Liver (tissue), 9 donors: ENCODE measurements around the gene DGCR8. TPM values are rescaled to one million over a fixed set of nuclear protein-coding genes. Genes with fewer than 3 reads are reported as not detected.

ENCODE experiments used
- DNase-seq: peaks from one replicate; pipeline ENCODE4 v3.0.0-alpha.2; 2017; ENCODE audit warnings: low spot score
- H3K27ac ChIP-seq, 2 donors: one replicate each; pipeline ENCODE4 v1.7.0; 2013; ENCODE audit warnings: inconsistent platforms in 2 of 2, low read length in 2 of 2, control low read depth in 1 of 2, low read depth in 1 of 2, mild to moderate bottlenecking in 1 of 2
- H3K27me3 ChIP-seq, 4 donors: one replicate each; pipeline versions ENCODE4 v1.6.1 to v1.7.0; 2013; ENCODE audit warnings: low read length in 3 of 4, inconsistent platforms in 1 of 4, mild to moderate bottlenecking in 1 of 4, moderate library complexity in 1 of 4; ENCODE audit not compliant: control insufficient read depth in 4 of 4, insufficient read depth in 4 of 4
- H3K36me3 ChIP-seq, 4 donors: one replicate each; pipeline versions ENCODE4 v1.6.1 to v1.7.0; 2013; ENCODE audit warnings: low read length in 3 of 4, mild to moderate bottlenecking in 3 of 4, low read depth in 1 of 4, moderate library complexity in 1 of 4; ENCODE audit not compliant: control insufficient read depth in 4 of 4, insufficient read depth in 3 of 4
- H3K4me1 ChIP-seq, 4 donors: one replicate each; pipeline versions ENCODE4 v1.6.1 to v1.7.0; 2013; ENCODE audit warnings: low read length in 3 of 4, mild to moderate bottlenecking in 3 of 4, moderate library complexity in 1 of 4; ENCODE audit not compliant: control insufficient read depth in 4 of 4, insufficient read depth in 4 of 4
- H3K4me3 ChIP-seq, 3 donors: one replicate each; pipeline versions ENCODE4 v1.6.1 to v1.7.0; 2013; ENCODE audit warnings: low read length in 3 of 3, control low read depth in 1 of 3, low read depth in 1 of 3, mild to moderate bottlenecking in 1 of 3
- H3K9ac ChIP-seq, 2 donors: one replicate each; pipeline ENCODE4 v1.7.0; 2013; ENCODE audit warnings: low read length in 2 of 2, mild to moderate bottlenecking in 2 of 2, moderate library complexity in 2 of 2, control low read depth in 1 of 2, low read depth in 1 of 2
- H3K9me3 ChIP-seq, 4 donors: one replicate each; pipeline versions ENCODE4 v1.6.1 to v1.7.0; 2013; ENCODE audit warnings: low read length in 3 of 4; ENCODE audit not compliant: control insufficient read depth in 4 of 4
- EGR1 ChIP-seq, 2 donors: IDR thresholded peaks; 2 replicates each; pipeline ENCODE4 v1.6.1; 2016 to 2018; ENCODE audit warnings: antibody characterized with exemption in 2 of 2, low read depth in 2 of 2
- FOXA1 ChIP-seq: IDR thresholded peaks from 2 replicates; pipeline ENCODE4 v1.6.1; 2016; ENCODE audit warnings: antibody characterized with exemption
- FOXA2 ChIP-seq: IDR thresholded peaks from 2 replicates; pipeline ENCODE4 v1.6.1; 2016; ENCODE audit warnings: antibody characterized with exemption
- GABPA ChIP-seq, 2 donors: IDR thresholded peaks in 1 of 2; conservative IDR thresholded peaks in 1 of 2; 2 replicates each; pipeline ENCODE4 v1.6.1; 2016; ENCODE audit warnings: antibody characterized with exemption in 2 of 2, mild to moderate bottlenecking in 1 of 2, moderate library complexity in 1 of 2
- HNF4A ChIP-seq, 2 donors: conservative IDR thresholded peaks; 2 replicates each; pipeline ENCODE4 v1.6.1; 2016; ENCODE audit warnings: antibody characterized with exemption in 2 of 2, mild to moderate bottlenecking in 2 of 2
- HNF4G ChIP-seq: IDR thresholded peaks from 2 replicates; pipeline ENCODE4 v1.6.1; 2016; ENCODE audit warnings: antibody characterized with exemption
- JUND ChIP-seq, 2 donors: IDR thresholded peaks; 2 replicates each; pipeline ENCODE4 v1.6.1; 2016; ENCODE audit warnings: antibody characterized with exemption in 2 of 2
- NR2F2 ChIP-seq: IDR thresholded peaks from 2 replicates; pipeline ENCODE4 v1.6.1; 2016; ENCODE audit warnings: antibody characterized with exemption
- RAD21 ChIP-seq, 2 donors: IDR thresholded peaks; 2 replicates each; pipeline ENCODE4 v1.6.1; 2016; ENCODE audit warnings: antibody characterized with exemption in 2 of 2, mild to moderate bottlenecking in 2 of 2
- RXRA ChIP-seq, 2 donors: IDR thresholded peaks; 2 replicates each; pipeline ENCODE4 v1.6.1; 2017 to 2018; ENCODE audit warnings: antibody characterized with exemption in 2 of 2, mild to moderate bottlenecking in 1 of 2
- SP1 ChIP-seq: IDR thresholded peaks from 2 replicates; pipeline ENCODE4 v1.6.1; 2018; ENCODE audit warnings: antibody characterized with exemption, mild to moderate bottlenecking
- TAF1 ChIP-seq: conservative IDR thresholded peaks from 2 replicates; pipeline ENCODE4 v1.6.1; 2016; ENCODE audit warnings: antibody characterized with exemption, mild to moderate bottlenecking
- YY1 ChIP-seq: IDR thresholded peaks from 2 replicates; pipeline ENCODE4 v1.6.1; 2016; ENCODE audit warnings: antibody characterized with exemption, mild to moderate bottlenecking
- WGBS: extraction: QIAGEN DNeasy Blood & Tissue Kit; methylation state at CpG from one replicate; pipeline ENCODE4 v1.1.7; 2013; 5-methylcytosine and 5-hydroxymethylcytosine counted together
- polyA plus RNA-seq, 2 donors: library from polyadenylated mRNA; stranded (reverse) in 1 of 2; unstranded in 1 of 2; fragments of 200-250 nt in 1 of 2; fragments of >200 nt in 1 of 2; fragmentation: Nextera tagmentation in 1 of 2; extraction: Ambion mirVana in 1 of 2; gene quantifications; one replicate each; pipeline versions ENCODE4 v1.2.1 to v1.2.3, GENCODE V29; 2013 to 2015
- total RNA-seq, 2 donors: library from RNA; depleted of rRNA; stranded (reverse); fragments of >200 nt; gene quantifications; one replicate each; pipeline ENCODE4 v1.2.3, GENCODE V29; 2014
- TF ChIP-seq, protein P1 (sequence below): fragments of 150-350 bp; IDR thresholded peaks from 2 replicates; pipeline ENCODE4 v1.5.1; 2017; ENCODE audit warnings: improper control_type of control experiment, low read depth, low read length; ENCODE audit not compliant: missing input control
- TF ChIP-seq, protein P2 (sequence below): IDR thresholded peaks from 2 replicates; pipeline ENCODE4 v1.6.1; 2016; ENCODE audit warnings: antibody characterized with exemption
- TF ChIP-seq, protein P3 (sequence below): IDR thresholded peaks from 2 replicates; pipeline ENCODE4 v1.6.1; 2016; ENCODE audit warnings: antibody characterized with exemption
- TF ChIP-seq, protein P4 (sequence below): IDR thresholded peaks from 2 replicates; pipeline ENCODE4 v1.6.1; 2016; ENCODE audit warnings: antibody characterized with exemption, mild to moderate bottlenecking
- TF ChIP-seq, protein P5 (sequence below): IDR thresholded peaks from 2 replicates; pipeline ENCODE4 v1.6.1; 2016; ENCODE audit warnings: antibody characterized with exemption
- donor health status: healthy.
- donor health status: healthy.
- donor health status: healthy.
- donor health status: healthy.
- donor health status: healthy.

Gene DGCR8
- total and polyA plus RNA-seq, 4 donors = 7.9 to 27.1 (median 15.8) TPM

DNA sequence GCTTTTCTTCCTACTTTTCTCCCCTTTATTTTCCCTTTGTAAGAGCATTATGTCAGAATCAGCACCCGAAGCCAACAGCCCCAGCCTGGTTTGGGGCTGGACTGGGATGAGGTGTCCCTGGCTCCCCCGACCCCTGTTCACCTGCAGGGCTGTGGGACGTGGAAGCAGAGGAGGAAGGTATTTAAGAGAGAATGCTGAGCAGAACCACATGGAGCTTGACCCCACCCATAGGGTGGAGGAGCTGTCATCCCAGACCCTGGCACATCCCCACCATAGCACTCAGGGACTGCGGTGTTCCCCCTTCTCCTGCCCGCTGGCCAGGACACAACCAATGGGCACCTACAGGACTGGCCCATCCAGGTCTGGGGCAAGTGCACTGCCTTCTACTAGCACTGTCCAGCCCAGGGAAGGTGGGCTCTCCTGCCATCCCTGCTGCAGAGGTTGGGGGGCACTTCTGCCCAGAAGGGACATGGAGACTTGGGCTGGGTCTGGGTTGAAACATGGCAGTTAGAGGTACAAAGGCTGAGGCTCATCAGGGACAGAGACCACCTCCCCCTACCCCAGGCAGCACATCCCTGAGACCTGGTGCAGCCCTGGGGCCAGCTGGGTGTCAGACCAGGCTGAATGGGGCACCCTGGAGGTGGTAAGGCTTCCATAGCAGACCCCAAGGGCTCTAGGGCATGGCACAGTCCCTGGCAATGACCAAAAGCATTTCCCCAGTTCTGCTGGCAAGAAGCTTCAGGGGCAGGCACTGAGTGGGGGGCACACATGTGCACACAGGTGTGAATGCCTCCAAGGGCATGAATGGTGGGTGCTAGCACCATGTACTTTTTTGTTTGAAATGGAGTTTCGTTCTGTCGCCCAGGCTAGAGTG is 39.5 kb upstream of the DGCR8 start:
- Histone ChIP-seq H3K27ac (no peak overlapping the region), H3K36me3 (peaks cover 4 to 40% (median 20%) of the 10 kb centered on the region in 4 donors), H3K9ac (no peak overlapping the region), H3K4me1 (no peaks in the 10 kb centered on the region), H3K9me3 (no peaks in the 10 kb centered on the region), H3K27me3 (no peaks in the 10 kb centered on the region), H3K4me3 (no peak overlapping the region)
- TF ChIP-seq, protein P1, sequence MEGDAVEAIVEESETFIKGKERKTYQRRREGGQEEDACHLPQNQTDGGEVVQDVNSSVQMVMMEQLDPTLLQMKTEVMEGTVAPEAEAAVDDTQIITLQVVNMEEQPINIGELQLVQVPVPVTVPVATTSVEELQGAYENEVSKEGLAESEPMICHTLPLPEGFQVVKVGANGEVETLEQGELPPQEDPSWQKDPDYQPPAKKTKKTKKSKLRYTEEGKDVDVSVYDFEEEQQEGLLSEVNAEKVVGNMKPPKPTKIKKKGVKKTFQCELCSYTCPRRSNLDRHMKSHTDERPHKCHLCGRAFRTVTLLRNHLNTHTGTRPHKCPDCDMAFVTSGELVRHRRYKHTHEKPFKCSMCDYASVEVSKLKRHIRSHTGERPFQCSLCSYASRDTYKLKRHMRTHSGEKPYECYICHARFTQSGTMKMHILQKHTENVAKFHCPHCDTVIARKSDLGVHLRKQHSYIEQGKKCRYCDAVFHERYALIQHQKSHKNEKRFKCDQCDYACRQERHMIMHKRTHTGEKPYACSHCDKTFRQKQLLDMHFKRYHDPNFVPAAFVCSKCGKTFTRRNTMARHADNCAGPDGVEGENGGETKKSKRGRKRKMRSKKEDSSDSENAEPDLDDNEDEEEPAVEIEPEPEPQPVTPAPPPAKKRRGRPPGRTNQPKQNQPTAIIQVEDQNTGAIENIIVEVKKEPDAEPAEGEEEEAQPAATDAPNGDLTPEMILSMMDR = no peak
- TF ChIP-seq, protein P2, sequence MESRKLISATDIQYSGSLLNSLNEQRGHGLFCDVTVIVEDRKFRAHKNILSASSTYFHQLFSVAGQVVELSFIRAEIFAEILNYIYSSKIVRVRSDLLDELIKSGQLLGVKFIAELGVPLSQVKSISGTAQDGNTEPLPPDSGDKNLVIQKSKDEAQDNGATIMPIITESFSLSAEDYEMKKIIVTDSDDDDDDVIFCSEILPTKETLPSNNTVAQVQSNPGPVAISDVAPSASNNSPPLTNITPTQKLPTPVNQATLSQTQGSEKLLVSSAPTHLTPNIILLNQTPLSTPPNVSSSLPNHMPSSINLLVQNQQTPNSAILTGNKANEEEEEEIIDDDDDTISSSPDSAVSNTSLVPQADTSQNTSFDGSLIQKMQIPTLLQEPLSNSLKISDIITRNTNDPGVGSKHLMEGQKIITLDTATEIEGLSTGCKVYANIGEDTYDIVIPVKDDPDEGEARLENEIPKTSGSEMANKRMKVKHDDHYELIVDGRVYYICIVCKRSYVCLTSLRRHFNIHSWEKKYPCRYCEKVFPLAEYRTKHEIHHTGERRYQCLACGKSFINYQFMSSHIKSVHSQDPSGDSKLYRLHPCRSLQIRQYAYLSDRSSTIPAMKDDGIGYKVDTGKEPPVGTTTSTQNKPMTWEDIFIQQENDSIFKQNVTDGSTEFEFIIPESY = no peak
- TF ChIP-seq, protein P3, sequence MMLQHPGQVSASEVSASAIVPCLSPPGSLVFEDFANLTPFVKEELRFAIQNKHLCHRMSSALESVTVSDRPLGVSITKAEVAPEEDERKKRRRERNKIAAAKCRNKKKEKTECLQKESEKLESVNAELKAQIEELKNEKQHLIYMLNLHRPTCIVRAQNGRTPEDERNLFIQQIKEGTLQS = no peak
- no peak for TF ChIP-seq YY1
- TF ChIP-seq HNF4A (conservative IDR thresholded peaks at IDR 0.05) = no peak
- TF ChIP-seq RAD21 (IDR thresholded peaks at IDR 0.05) = no peak
- no peak for TF ChIP-seq FOXA1
- no peak for TF ChIP-seq TAF1
- no peak for TF ChIP-seq FOXA2
- no peak for TF ChIP-seq SP1
- no peak for TF ChIP-seq JUND (IDR thresholded peaks at IDR 0.05)
- TF ChIP-seq, protein P4, sequence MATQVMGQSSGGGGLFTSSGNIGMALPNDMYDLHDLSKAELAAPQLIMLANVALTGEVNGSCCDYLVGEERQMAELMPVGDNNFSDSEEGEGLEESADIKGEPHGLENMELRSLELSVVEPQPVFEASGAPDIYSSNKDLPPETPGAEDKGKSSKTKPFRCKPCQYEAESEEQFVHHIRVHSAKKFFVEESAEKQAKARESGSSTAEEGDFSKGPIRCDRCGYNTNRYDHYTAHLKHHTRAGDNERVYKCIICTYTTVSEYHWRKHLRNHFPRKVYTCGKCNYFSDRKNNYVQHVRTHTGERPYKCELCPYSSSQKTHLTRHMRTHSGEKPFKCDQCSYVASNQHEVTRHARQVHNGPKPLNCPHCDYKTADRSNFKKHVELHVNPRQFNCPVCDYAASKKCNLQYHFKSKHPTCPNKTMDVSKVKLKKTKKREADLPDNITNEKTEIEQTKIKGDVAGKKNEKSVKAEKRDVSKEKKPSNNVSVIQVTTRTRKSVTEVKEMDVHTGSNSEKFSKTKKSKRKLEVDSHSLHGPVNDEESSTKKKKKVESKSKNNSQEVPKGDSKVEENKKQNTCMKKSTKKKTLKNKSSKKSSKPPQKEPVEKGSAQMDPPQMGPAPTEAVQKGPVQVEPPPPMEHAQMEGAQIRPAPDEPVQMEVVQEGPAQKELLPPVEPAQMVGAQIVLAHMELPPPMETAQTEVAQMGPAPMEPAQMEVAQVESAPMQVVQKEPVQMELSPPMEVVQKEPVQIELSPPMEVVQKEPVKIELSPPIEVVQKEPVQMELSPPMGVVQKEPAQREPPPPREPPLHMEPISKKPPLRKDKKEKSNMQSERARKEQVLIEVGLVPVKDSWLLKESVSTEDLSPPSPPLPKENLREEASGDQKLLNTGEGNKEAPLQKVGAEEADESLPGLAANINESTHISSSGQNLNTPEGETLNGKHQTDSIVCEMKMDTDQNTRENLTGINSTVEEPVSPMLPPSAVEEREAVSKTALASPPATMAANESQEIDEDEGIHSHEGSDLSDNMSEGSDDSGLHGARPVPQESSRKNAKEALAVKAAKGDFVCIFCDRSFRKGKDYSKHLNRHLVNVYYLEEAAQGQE = no peak
- TF ChIP-seq NR2F2 = no peak
- TF ChIP-seq GABPA (IDR thresholded peaks at IDR 0.05 in 1 of 2, conservative IDR thresholded peaks at IDR 0.05 in 1 of 2) = no peak
- no peak for TF ChIP-seq HNF4G
- TF ChIP-seq RXRA (IDR thresholded peaks at IDR 0.05) = no peak
- TF ChIP-seq EGR1 (IDR thresholded peaks at IDR 0.05; ENCODE audit: low read depth in 2 of 2) = no peak
- TF ChIP-seq, protein P5, sequence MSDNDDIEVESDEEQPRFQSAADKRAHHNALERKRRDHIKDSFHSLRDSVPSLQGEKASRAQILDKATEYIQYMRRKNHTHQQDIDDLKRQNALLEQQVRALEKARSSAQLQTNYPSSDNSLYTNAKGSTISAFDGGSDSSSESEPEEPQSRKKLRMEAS = no peak
- no peak for DNase-seq
- 97% methylated on average over 7 of the region's 7 CpGs for WGBS
